GM12872 (cell line): ENCODE results near the gene TRPV5.

Experiments used
- TF ChIP-seq, protein P1 (sequence below): IDR thresholded peaks from 3 replicates; pipeline ENCODE4 v1.5.1; 2011; ENCODE audit warnings: low read depth, mild to moderate bottlenecking, low read length, moderate library complexity; ENCODE audit not compliant: insufficient read depth

Gene TRPV5

DNA sequence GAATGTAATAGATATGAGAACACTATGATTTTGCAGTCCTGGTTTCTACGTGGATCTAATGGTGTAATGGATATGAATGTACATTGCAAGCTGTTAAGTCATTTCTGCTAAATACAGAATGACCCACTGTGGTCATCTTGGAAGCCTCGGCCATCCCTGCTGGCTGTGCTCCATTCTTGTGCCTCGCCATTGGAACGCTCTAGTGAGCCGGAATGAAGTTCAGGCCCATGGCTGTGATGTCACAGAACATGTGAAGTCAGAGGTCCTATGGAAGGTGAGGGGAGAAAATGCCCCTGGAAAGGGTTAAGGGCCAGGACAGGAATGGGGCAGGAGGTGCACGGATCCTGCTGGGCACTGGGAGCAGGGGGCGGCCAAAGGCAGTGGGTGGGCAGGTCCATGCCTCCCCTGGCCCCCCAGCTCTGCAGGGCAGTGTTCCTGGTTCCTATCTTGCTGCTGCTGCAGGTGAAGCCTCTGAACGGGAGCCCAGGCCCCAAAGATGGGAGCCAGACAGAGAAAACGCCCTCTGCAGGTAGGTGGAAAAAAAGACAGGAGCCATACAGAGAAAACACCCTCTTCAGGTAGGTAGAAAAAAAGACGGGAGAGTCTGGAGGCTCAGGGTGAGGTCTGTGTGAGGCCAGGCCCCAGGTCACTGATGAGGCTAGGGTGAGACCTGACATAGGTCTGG, 5.8 kb upstream of the TRPV5 start, which contains the start of gene LLCFC1:
TSS of gene LLCFC1 (plus strand) at position 259 of the 685 bp plus-strand sequence. CDS start at position 397, 138 bp downstream.
- TF ChIP-seq, protein P1, sequence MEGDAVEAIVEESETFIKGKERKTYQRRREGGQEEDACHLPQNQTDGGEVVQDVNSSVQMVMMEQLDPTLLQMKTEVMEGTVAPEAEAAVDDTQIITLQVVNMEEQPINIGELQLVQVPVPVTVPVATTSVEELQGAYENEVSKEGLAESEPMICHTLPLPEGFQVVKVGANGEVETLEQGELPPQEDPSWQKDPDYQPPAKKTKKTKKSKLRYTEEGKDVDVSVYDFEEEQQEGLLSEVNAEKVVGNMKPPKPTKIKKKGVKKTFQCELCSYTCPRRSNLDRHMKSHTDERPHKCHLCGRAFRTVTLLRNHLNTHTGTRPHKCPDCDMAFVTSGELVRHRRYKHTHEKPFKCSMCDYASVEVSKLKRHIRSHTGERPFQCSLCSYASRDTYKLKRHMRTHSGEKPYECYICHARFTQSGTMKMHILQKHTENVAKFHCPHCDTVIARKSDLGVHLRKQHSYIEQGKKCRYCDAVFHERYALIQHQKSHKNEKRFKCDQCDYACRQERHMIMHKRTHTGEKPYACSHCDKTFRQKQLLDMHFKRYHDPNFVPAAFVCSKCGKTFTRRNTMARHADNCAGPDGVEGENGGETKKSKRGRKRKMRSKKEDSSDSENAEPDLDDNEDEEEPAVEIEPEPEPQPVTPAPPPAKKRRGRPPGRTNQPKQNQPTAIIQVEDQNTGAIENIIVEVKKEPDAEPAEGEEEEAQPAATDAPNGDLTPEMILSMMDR = peak; percentile 43; the same call in 2 of the 3 replicates

DNA sequence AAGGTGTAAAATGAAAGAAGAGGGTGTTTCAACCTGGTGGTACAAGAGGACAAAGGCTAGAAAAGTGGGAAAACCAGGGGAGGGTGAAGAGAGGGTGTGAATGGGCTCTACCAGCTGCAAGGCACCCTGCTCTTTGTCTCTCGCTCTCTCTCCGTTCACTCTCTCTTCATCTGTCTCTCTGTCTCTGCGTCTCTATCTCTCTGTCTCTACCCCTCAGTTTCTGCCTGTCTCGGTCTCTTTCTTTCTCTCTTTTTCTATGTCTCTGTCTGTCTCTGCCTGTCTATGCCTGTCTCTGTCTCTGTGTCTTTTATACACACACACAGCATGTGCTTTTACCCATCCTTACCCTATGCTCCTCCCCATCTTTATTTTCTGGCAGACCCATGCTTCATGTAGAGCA, 5.1 kb upstream of the TRPV5 start:
- TF ChIP-seq, protein P1 = no peak

DNA sequence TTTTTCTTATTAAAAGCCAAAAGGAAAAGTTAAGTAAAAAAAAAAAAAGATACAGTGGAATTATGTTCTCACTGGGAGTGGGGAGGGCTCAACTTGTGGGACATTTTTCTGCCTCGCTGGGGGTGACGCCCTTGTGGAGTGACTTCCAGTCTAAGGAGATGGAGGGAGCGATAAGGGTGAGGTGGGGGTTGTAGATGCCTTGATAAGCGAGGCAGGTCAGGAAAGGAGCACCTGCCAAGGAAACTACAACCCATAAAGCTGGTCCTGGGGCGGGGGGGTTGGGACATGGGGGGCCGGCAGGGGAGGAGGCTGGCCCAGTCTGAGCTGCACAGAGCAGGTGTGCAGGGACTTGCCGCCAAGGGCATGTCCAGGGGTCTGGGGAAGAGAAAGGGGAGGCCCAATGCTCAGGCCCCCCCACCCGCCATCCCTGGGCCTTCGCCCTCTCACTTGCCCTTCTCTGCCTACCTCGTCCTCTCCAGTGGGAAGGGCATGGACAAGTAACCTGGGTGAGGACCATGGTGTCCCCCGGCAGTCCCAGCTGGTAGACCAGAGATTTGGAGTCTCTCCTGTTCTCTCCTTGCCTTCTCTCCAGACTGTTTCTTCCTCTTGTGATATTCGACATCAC, 2.5 kb upstream of the TRPV5 start:
- TF ChIP-seq, protein P1 = no peak

DNA sequence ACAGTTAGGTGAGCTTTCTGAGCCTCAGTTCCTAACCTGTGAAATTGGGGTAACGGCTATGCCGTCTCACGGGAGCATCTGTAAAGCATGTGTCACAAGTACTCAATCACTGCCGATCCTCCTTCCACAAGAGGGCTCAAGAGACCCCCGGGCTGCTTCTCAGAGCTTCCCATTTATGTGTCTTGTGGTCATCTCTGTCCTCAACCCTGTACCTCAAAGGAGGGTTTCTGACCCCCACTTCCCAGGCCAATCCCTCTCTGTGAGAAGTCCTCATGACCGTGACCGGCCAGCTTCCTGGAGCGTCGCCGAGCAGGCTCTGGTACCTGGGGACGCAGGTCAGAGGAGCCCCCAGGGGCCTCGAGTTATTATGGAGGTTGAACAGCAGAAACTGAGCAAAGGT, 510 bp upstream of the TRPV5 start:
- TF ChIP-seq, protein P1 = no peak

DNA sequence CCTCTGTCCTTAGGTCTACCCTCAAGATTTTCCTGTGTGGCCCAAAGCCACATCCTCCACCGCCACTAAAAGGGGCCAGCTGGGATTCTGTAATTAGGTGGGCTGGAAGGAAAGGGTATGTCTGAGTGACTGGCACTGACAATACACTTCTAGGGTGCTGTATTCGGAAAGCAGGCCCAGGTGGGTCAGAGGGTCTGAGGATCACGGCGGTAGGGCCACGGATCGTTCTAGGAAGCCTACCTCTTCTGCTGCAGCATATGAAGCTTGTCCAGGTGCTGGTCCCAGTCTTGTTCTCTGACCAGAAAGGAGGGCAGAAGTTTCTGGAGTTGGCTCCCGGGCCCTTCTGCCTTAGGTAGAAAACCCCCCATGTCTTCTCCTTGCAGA, 462 bp downstream of the TRPV5 start:
- TF ChIP-seq, protein P1 = no peak

DNA sequence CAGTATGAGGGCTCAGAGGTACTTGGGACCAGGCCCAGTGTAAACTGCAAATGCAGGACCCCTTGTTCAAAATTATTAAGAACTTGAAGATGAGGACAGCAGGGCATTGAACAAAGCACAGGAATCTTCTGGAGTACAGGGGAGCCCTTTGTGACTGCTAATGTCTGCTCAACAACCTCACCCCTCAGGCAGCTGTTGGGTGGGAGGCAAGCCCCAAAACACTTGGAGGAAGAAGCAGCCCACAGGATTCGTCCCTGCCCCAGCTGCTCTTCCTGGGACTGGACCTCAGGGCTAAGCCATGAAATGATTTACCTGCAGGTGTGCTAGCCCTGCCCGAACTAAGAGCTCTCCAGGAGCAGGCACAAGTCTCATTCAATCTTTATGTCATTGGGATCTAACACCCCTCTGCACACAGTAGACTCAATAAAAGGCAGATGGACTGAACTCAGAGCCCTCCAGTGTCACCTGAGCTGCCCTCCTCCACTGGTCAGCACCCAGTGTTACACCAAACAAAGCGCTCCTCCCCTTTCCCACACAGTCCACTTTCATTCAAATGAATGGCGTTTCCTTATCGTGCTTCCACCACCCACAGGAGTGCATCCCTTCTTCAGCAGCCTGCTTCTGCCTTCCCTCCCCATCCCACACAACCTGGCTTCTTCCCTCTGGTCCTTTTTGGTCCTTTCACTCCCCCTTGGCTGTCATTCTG, 1.0 kb downstream of the TRPV5 start:
- TF ChIP-seq, protein P1 = no peak

DNA sequence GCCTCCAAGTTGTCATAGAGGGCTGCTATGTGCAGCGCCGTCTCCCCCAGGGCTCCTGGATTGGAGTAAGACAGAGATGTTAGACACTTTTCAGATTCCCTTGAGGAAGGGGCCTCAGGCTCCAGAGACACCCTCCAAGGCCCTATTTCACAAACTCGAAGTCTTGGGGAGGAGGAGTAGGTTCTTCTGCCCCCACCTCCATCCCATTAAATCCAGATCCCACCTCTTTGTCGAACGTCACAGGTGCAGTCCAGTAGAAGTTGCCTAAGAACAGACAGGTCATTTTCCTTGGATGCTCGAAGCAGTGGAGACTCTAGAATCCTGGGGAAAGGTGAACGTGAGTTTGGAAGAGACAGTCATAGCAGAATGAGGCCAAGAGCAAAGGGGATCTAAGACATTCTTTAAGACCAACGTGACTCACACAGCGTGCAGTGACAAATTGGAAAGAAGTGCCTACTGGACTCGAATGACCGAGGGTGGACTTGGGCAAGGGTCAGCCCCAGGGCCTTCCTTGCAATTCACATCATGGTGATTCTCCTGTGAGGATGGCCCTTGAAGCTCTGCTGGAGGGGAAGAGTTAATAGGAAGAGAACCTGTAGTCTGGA, 3.3 kb downstream of the TRPV5 start:
- TF ChIP-seq, protein P1 = no peak
